Posterior cingulate gyrus (tissue), 11 donors: Measurements from ENCODE around the gene RNF145.

ENCODE experiments used
- DNase-seq, 10 donors: peaks; one replicate each; pipeline versions ENCODE4 v3.0.0 to v3.0.0-alpha.2; 2020 to 2021; ENCODE audit warnings: mixed read lengths in 3 of 10
- intact Hi-C: fragments of 100-400 bp; cut with DNase I; formaldehyde crosslinking; loops from one replicate; pipeline ENCODE4 v1.15.1; 2023

The RNF145 gene

GRCh38 chr5:159198063-159199036 is 11.0 kb downstream of the RNF145 start:
- DNase-seq = no peak
- intact Hi-C loops = no loop called here

- DNase-seq = no peak
- intact Hi-C loops = no loop called here
These were observed 13.6 kb downstream of the RNF145 start for GRCh38 chr5:159195775-159196174.

- no peak for DNase-seq
- intact Hi-C loops = no loop called here
These were observed 19.2 kb downstream of the RNF145 start for GRCh38 chr5:159190170-159190569.

GRCh38 chr5:159189310-159189709 is 20.0 kb downstream of the RNF145 start:
- intact Hi-C loops = no loop called here
- DNase-seq = no peak

- DNase-seq = no peak
- intact Hi-C loops = no loop called here
These were observed 21.6 kb downstream of the RNF145 start for GRCh38 chr5:159187719-159188118.

GRCh38 chr5:159186319-159186718 is 23.0 kb downstream of the RNF145 start:
- DNase-seq = no peak
- intact Hi-C loops = no loop called here

- DNase-seq = no peak
- intact Hi-C loops = no loop called here
These were observed 23.6 kb downstream of the RNF145 start for GRCh38 chr5:159185773-159186172.

GRCh38 chr5:159184858-159185381 is 24.4 kb downstream of the RNF145 start:
- DNase-seq = no peak
- intact Hi-C loops = no loop called here

- intact Hi-C loops = no loop called here
- DNase-seq = no peak
These were observed 25.1 kb downstream of the RNF145 start for GRCh38 chr5:159184236-159184635.

- intact Hi-C loops = no loop called here
- no peak for DNase-seq
These were observed 26.1 kb downstream of the RNF145 start for GRCh38 chr5:159183247-159183646.

- DNase-seq = no peak
- intact Hi-C loops = no loop called here
These were observed 26.7 kb downstream of the RNF145 start for GRCh38 chr5:159182691-159183090.

GRCh38 chr5:159181651-159182050 is 27.7 kb downstream of the RNF145 start:
- intact Hi-C loops = no loop called here
- DNase-seq = no peak

GRCh38 chr5:159181152-159181551 is 28.2 kb downstream of the RNF145 start:
- intact Hi-C loops = no loop called here
- no peak for DNase-seq

- intact Hi-C loops = no loop called here
- DNase-seq = no peak
These were observed 29.6 kb downstream of the RNF145 start for GRCh38 chr5:159179529-159180305.

GRCh38 chr5:159178978-159179377 is 30.4 kb downstream of the RNF145 start:
- no peak for DNase-seq
- intact Hi-C loops = no loop called here

- DNase-seq = no peak
- intact Hi-C loops = no loop called here
These were observed 33.8 kb downstream of the RNF145 start for GRCh38 chr5:159175547-159175946.

- DNase-seq = no peak
- intact Hi-C loops = no loop called here
These were observed 34.7 kb downstream of the RNF145 start for GRCh38 chr5:159174511-159175168.

GRCh38 chr5:159171274-159171673 is 38.1 kb downstream of the RNF145 start:
- intact Hi-C loops = no loop called here
- DNase-seq = no peak

- DNase-seq = no peak
- intact Hi-C loops = no loop called here
These were observed 39.3 kb downstream of the RNF145 start for GRCh38 chr5:159170021-159170420.

- intact Hi-C loops = no loop called here
- no peak for DNase-seq
These were observed 42.9 kb downstream of the RNF145 start for GRCh38 chr5:159166416-159166815.

GRCh38 chr5:159163701-159164046 is 45.7 kb downstream of the RNF145 start:
- intact Hi-C loops = no loop called here
- DNase-seq = no peak
